Pancreas (tissue), 10 donors: Measurements from ENCODE around the gene USP12. TPM values are rescaled to one million over a fixed set of nuclear protein-coding genes. Genes with fewer than 3 reads are reported as not detected.
A peak's percentile ranks its signal among the peaks of the same experiment; 100 is the strongest.

ENCODE experiments used
- ATAC-seq, 4 donors: fragments of 200-7000 bp; cut with Tn5 transposase; one replicate each; pipeline versions ENCODE4 v1.8.0 to v1.9.1; 2020; ENCODE audit warnings: mild to moderate bottlenecking in 4 of 4, moderate library complexity in 4 of 4
- DNase-seq, 6 donors: peaks; one replicate each; pipeline ENCODE4 v3.0.0-alpha.2; 2020
- FAIRE-seq: peaks from 2 replicates; lab custom pipeline; 2012; peaks lifted over from hg19 to GRCh38; lab: Jason Lieb, UNC
- H3K27ac ChIP-seq, 4 donors: fragments of 200-600 bp; sonication (generic); 1 replicate in 3 of 4; 2 replicates in 1 of 4; pipeline versions ENCODE4 v1.5.0 to v1.8.0; 2020
- H3K27me3 ChIP-seq, 4 donors: fragments of 200-600 bp; one replicate each; pipeline ENCODE4 v1.8.0; 2021
- H3K36me3 ChIP-seq, 3 donors: fragments of 200-600 bp; sonication (generic) in 1 of 3; one replicate each; pipeline versions ENCODE4 v1.5.0 to v1.8.0; 2020 to 2021
- H3K4me1 ChIP-seq, 3 donors: fragments of 200-600 bp; one replicate each; pipeline ENCODE4 v1.8.0; 2021
- H3K4me3 ChIP-seq, 4 donors: fragments of 200-600 bp; sonication (generic) in 2 of 4; one replicate each; pipeline versions ENCODE4 v1.5.0 to v1.8.0; 2020 to 2021
- H3K9me3 ChIP-seq, 4 donors: fragments of 200-600 bp; one replicate each; pipeline ENCODE4 v1.8.0; 2021
- CTCF ChIP-seq, 4 donors: fragments of 200-600 bp; sonication (generic) in 3 of 4; IDR thresholded peaks; one replicate each; pipeline versions ENCODE4 v1.5.0 to v1.8.0; 2021; ENCODE audit warnings: antibody characterized with exemption in 4 of 4
- WGBS, 2 donors: extraction: QIAGEN DNeasy Blood & Tissue Kit; methylation state at CpG; one replicate each; pipeline ENCODE4 v1.1.7; 2013; 5-methylcytosine and 5-hydroxymethylcytosine counted together
- intact Hi-C, 3 donors: fragments of 100-400 bp; cut with DNase I; formaldehyde crosslinking; loops; one replicate each; pipeline versions ENCODE4 v1.11.1 to v1.14.2; 2022
- polyA plus RNA-seq, 2 donors: library from polyadenylated mRNA; stranded (reverse); fragments of 200-250 nt; gene quantifications; one replicate each; pipeline ENCODE4 v1.2.3, GENCODE V29; 2013
- total RNA-seq, 6 donors: library from RNA; stranded (reverse); fragmentation: NEBNext Ultra II Directional in 4 of 6; extraction: Animal tissue kit (Norgen Biotek cat#: 25700) in 4 of 6; gene quantifications; one replicate each; pipeline versions ENCODE4 v1.2.1 to v1.2.4, GENCODE V29; 2021 to 2023
- donor health status: healthy with polysubstance abuse.
- donor health status: DM: no; HTN: no; CAD: no; lungs with moderate emphysema.
- donor health status: DM: no; HTN: no; CAD: no.
- donor health status: control.
- donor health status: control.
- donor health status: Bipolar disorder and iron deficiency.
- donor health status: DM: yes; HTN: yes; CAD: no.
- donor health status: DM: no; HTN: no; CAD: no.
- donor health status: DM: no; HTN: no; CAD: no.
- donor health status: DM: yes; HTN: yes; CAD: no.

Gene USP12
- total and polyA plus RNA-seq, 8 donors, result 3.9 to 18.9 (median 9.4) TPM

DNA sequence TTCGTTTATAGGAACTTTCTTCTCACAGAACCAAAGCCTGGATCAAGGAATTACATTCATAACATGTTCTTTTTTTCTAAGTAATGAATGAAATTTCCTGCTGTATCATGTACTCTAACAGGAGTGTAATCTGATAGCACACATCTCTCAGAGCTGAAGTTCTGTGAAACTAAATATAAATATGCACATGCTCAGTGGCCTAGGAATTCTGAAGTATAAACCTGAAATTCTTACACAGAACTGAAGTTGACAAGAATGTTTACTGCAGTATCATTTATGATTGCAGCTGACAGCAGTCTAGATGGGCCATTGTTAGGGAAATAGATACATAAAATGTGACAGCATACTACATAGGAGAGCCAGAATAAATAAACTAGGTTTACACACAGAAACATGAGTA lies 54.5 kb downstream of the USP12 start:
- intact Hi-C loops, result no loop called here
- Histone ChIP-seq H3K36me3 (no peaks in the 10 kb centered on the region), H3K4me3 (no peak overlapping the region), H3K9me3 (no peaks in the 10 kb centered on the region), H3K27ac (no peak overlapping the region), H3K27me3 (no peaks in the 10 kb centered on the region), H3K4me1 (peaks cover 0 to 4% (median 0%) of the 10 kb centered on the region in 3 donors)
- TF ChIP-seq CTCF (IDR thresholded peaks at IDR 0.05), result no peak
- DNase-seq (no peak), FAIRE-seq (no peak), ATAC-seq (no peak)
- 60 to 65% methylated on average over 1 of the region's 1 CpG for WGBS, 2 donors

- H3K36me3 ChIP-seq, result no peaks in the 10 kb centered on the region
- no peak overlapping the region for H3K27ac ChIP-seq
- DNase-seq, result no peak
- peaks cover 0 to 4% (median 0%) of the 10 kb centered on the region in 3 donors for H3K4me1 ChIP-seq
- H3K9me3 ChIP-seq, result no peaks in the 10 kb centered on the region
- H3K27me3 ChIP-seq, result no peaks in the 10 kb centered on the region
- 90 to 97% methylated on average over 4 of the region's 4 CpGs for WGBS, 2 donors
- H3K4me3 ChIP-seq, result no peak overlapping the region
- FAIRE-seq, result no peak
- ATAC-seq, result no peak
- no peak for TF ChIP-seq CTCF (IDR thresholded peaks at IDR 0.05)
- intact Hi-C loops, result no loop called here
These were observed 58.2 kb downstream of the USP12 start for GRCh38 chr13:27113436-27113835.

DNA sequence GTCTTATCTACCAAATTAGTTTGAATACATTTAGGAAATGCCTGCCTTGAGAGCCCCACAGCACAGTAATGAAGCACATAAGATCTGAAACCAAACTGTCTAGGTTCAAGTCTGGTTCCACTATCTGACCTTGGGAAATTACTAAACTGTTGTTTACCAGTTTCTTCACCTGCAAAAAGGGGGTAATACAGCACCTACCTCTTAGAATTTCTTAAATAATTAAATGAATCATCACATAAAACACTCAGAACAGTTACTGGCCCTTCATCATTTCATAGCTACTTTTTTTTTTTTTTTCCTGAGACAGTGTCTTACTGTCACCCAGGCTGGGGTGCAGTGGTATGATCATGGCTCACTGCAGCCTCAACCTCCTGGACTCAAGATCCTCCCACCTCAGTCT lies 59.6 kb downstream of the USP12 start:
- DNase-seq (no peak), FAIRE-seq (no peak), ATAC-seq (no peak)
- H3K9me3 ChIP-seq, result peaks cover 0 to 3% (median 0%) of the 10 kb centered on the region in 4 donors
- no peak for TF ChIP-seq CTCF (IDR thresholded peaks at IDR 0.05)
- peaks cover 0 to under 1% (median 0%) of the 10 kb centered on the region in 3 donors for H3K4me1 ChIP-seq
- H3K27ac ChIP-seq, result no peak overlapping the region
- intact Hi-C loops, result no loop called here
- no peaks in the 10 kb centered on the region for H3K36me3 ChIP-seq
- no peak overlapping the region for H3K4me3 ChIP-seq
- H3K27me3 ChIP-seq, result no peaks in the 10 kb centered on the region

DNA sequence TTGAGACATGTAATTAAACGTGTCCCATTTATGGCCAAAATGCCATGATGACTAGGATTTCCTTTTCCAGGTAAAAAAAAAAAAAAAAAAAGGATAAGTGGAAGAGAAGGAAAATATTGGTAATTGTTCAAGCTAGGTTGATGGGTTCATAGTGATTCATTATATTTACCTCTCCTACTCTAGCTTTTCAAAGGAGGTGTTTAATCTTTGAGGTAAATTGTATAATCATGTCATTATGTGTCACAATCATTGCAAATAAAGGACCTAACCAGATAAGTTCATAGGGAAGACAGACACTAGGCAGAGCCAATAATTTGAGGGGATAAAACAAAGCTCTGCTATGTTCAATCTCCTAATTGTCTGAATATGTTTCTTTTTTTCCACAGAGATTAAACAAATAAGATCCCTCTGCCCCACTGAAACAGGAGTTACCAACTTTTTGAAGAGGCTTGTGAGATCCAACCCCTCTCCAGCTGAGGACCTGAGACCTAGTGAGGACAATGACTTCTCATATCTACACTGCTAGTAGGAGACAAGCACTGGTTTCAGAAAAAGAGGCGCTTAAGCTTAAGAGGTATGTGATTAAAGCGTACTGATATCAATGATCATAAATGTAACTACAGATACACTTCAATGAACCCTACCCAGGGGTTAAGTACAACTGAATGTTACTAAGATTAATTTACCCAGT lies 61.4 kb downstream of the USP12 start:
- ATAC-seq, result peak in 2 of 4 donors; percentile 15 to 47
- FAIRE-seq, result no peak
- intact Hi-C loops, result no loop called here

More for the DNA sequence above, 61.4 kb downstream of the USP12 start:
- Histone ChIP-seq H3K4me1 (no peaks in the 10 kb centered on the region), H3K27me3 (no peaks in the 10 kb centered on the region), H3K4me3 (no peak overlapping the region), H3K27ac (no peak overlapping the region), H3K36me3 (no peaks in the 10 kb centered on the region), H3K9me3 (peaks cover 0 to 3% (median 0%) of the 10 kb centered on the region in 4 donors)
- TF ChIP-seq CTCF (IDR thresholded peaks at IDR 0.05), result no peak
- DNase-seq, result no peak
- WGBS, 2 donors, result 94% methylated on average over 3 of the region's 3 CpGs
